HG03175 (cell line): Measurements from ENCODE around the gene ARID2.

ENCODE experiments used
- ATAC-seq: cut with Tn5 transposase; IDR thresholded peaks from one replicate; pipeline ENCODE4 v1.9.1; 2021; ENCODE audit warnings: mild to moderate bottlenecking, moderate library complexity; ENCODE audit not compliant: unreplicated experiment

Gene ARID2

GRCh38 chr12:45762185-45763110 lies 32.9 kb downstream of the ARID2 start:
- no peak for ATAC-seq

GRCh38 chr12:45763381-45763780 lies 33.9 kb downstream of the ARID2 start:
- ATAC-seq = no peak

GRCh38 chr12:45768194-45768593 lies 38.7 kb downstream of the ARID2 start:
- no peak for ATAC-seq

GRCh38 chr12:45773747-45774146 lies 44.2 kb downstream of the ARID2 start:
- no peak for ATAC-seq

GRCh38 chr12:45774508-45775162 lies 45.1 kb downstream of the ARID2 start:
- no peak for ATAC-seq

GRCh38 chr12:45775465-45775864 lies 46.0 kb downstream of the ARID2 start:
- ATAC-seq = no peak

GRCh38 chr12:45775964-45776363 lies 46.5 kb downstream of the ARID2 start:
- ATAC-seq = no peak

- ATAC-seq = no peak
Measured at GRCh38 chr12:45779936-45780335, 50.4 kb downstream of the ARID2 start.

GRCh38 chr12:45781080-45781479 lies 51.6 kb downstream of the ARID2 start:
- ATAC-seq = no peak

GRCh38 chr12:45785315-45785714 lies 55.8 kb downstream of the ARID2 start:
- ATAC-seq = no peak

- no peak for ATAC-seq
Measured at GRCh38 chr12:45789025-45789424, 59.5 kb downstream of the ARID2 start.

GRCh38 chr12:45794422-45794821 lies 64.9 kb downstream of the ARID2 start:
- ATAC-seq = no peak

- no peak for ATAC-seq
Measured at GRCh38 chr12:45801625-45802024, 72.1 kb downstream of the ARID2 start.

GRCh38 chr12:45803111-45803510 lies 73.6 kb downstream of the ARID2 start:
- ATAC-seq = no peak

GRCh38 chr12:45816652-45817051 lies 87.1 kb downstream of the ARID2 start:
- ATAC-seq = no peak

GRCh38 chr12:45827974-45828373 lies 98.5 kb downstream of the ARID2 start:
- ATAC-seq = no peak

- no peak for ATAC-seq
Measured at GRCh38 chr12:45828402-45828801, 98.9 kb downstream of the ARID2 start.

GRCh38 chr12:45831590-45831989 lies 102.1 kb downstream of the ARID2 start:
- ATAC-seq = no peak

- ATAC-seq = no peak
Measured at GRCh38 chr12:45833401-45833800, 103.9 kb downstream of the ARID2 start.

- no peak for ATAC-seq
Measured at GRCh38 chr12:45834809-45835208, 105.3 kb downstream of the ARID2 start.

GRCh38 chr12:45839917-45840316 lies 110.4 kb downstream of the ARID2 start:
- ATAC-seq = no peak

GRCh38 chr12:45849289-45849688 lies 119.8 kb downstream of the ARID2 start:
- no peak for ATAC-seq
